H1 (cell line): ENCODE measurements around the gene FGGY. TPM values are rescaled to one million over a fixed set of nuclear protein-coding genes. Genes with fewer than 3 reads are reported as not detected.

Experiments used
- CHD1 ChIP-seq: IDR thresholded peaks from 2 replicates; pipeline ENCODE4 v1.6.1; 2012; ENCODE audit warnings: low read depth, low read length, improper control_type of control experiment
- KDM5A ChIP-seq: fragments of 200-600 bp; IDR thresholded peaks from 2 replicates; pipeline ENCODE4 v1.7.1; 2012; ENCODE audit warnings: mild to moderate bottlenecking, low read length, inconsistent platforms, mixed read lengths
- RNF2 ChIP-seq: fragments of 200-900, 300-1000 bp; sonication (generic); IDR thresholded peaks from 2 replicates; pipeline ENCODE4 v1.7.1; 2016; ENCODE audit warnings: borderline replicate concordance, low read depth, mild to moderate bottlenecking, antibody characterized with exemption, low read length; ENCODE audit not compliant: poor library complexity, severe bottlenecking; ENCODE audit errors: missing control alignments
- SP2 ChIP-seq: IDR thresholded peaks from 2 replicates; pipeline ENCODE4 v1.6.1; 2012; ENCODE audit warnings: mild to moderate bottlenecking, low read length, inconsistent platforms
- polyA plus RNA-seq, 7 experiments: library from polyadenylated mRNA; depleted of rRNA in 3 of 7; stranded (reverse) in 5 of 7; unstranded in 2 of 7; fragments of >200 nt in 5 of 7; fragments of 200-250 nt in 2 of 7; gene quantifications; 1 replicate in 5 of 7; 2 replicates in 1 of 7; 4 replicates in 1 of 7; pipeline versions ENCODE4 v1.2.1 to v1.2.3, GENCODE V29; 2011 to 2013; ENCODE audit warnings: missing spikeins in 2 of 7, mixed read lengths in 2 of 7
- total RNA-seq: library from RNA; stranded (reverse); fragmentation: NEBNext Ultra II Directional; extraction: Animal tissue kit (Norgen Biotek cat#: 25700); gene quantifications from 2 replicates; pipeline ENCODE4 v1.2.1, GENCODE V29; 2021

FGGY gene
- total and polyA plus RNA-seq, 2 of the 8 experiments (the other 6 are each of a cell fraction or from before 2014, with no cell fraction given), result 10.3 to 12.5 TPM

GRCh38 chr1:59368008-59368670, 71.2 kb downstream of the FGGY start (continued):
- TF ChIP-seq KDM5A (no peak), SP2 (no peak), RNF2 (no peak), CHD1 (no peak)
